Coronary artery (tissue), 2 donors: ENCODE measurements around the gene AP1S1.
"Not testable (repeated sequence)": the region's sequence is repeated elsewhere in the genome, so short reads cannot be mapped to it uniquely, and the experiment has no call there.

Source experiments
- DNase-seq: peaks from one replicate; pipeline ENCODE4 v3.0.0-alpha.2; 2017; ENCODE audit warnings: low spot score
- H3K27ac ChIP-seq, 2 donors: fragments of 200-600 bp; sonication (generic); one replicate each; pipeline ENCODE4 v1.5.1; 2016 to 2019
- H3K4me3 ChIP-seq: fragments of 200-600 bp; sonication (generic); 2 replicates; pipeline ENCODE4 v1.5.1; 2016; ENCODE audit warnings: mild to moderate bottlenecking, moderate library complexity
- CTCF ChIP-seq: fragments of 200-600 bp; sonication (generic); IDR thresholded peaks from one replicate; pipeline ENCODE4 v1.5.1; 2019; ENCODE audit warnings: antibody characterized with exemption

AP1S1 gene

GRCh38 chr7:101125989-101126650, 28.2 kb upstream of the AP1S1 start:
- peak overlapping the region; percentile 70 for H3K4me3 ChIP-seq
- peak; percentile 89 for DNase-seq
- peak overlapping the region; percentile 82 to 92 for H3K27ac ChIP-seq
- no peak for TF ChIP-seq CTCF

GRCh38 chr7:101126651-101127459, 27.4 kb upstream of the AP1S1 start, which contains the start of gene SERPINE1:
SERPINE1 (plus strand) TSS chr7:101127104; CDS start chr7:101128394, 1,290 bp downstream.
- H3K27ac ChIP-seq: peak within 1 kb of the TSS; percentile 82 to 92
- H3K4me3 ChIP-seq: peak within 1 kb of the TSS; percentile 70
- no peak for TF ChIP-seq CTCF
- peak; percentile 96 for DNase-seq

- peak overlapping the region; percentile 82 to 92 for H3K27ac ChIP-seq
Measured at GRCh38 chr7:101127460-101128039, 26.7 kb upstream of the AP1S1 start.

GRCh38 chr7:101128040-101128834, 26.0 kb upstream of the AP1S1 start:
- H3K4me3 ChIP-seq: peak overlapping the region; percentile 70

More at GRCh38 chr7:101127460-101128039, 26.7 kb upstream of the AP1S1 start:
- no peak for TF ChIP-seq CTCF
- no peak for DNase-seq
- H3K4me3 ChIP-seq: peak overlapping the region; percentile 70

GRCh38 chr7:101129603-101130117, 24.6 kb upstream of the AP1S1 start:
- DNase-seq: no peak
- no peak overlapping the region for H3K27ac ChIP-seq
- TF ChIP-seq CTCF: no peak
- H3K4me3 ChIP-seq: no peak overlapping the region

More at GRCh38 chr7:101128040-101128834, 26.0 kb upstream of the AP1S1 start:
- DNase-seq: no peak
- no peak for TF ChIP-seq CTCF
- peak overlapping the region; percentile 48 to 76 for H3K27ac ChIP-seq

GRCh38 chr7:101132626-101133600, 21.4 kb upstream of the AP1S1 start:
- DNase-seq, H3K27ac ChIP-seq, H3K4me3 ChIP-seq: not testable (repeated sequence)
